Measurements from ENCODE around the gene PINLYP. TPM values are rescaled to one million over a fixed set of nuclear protein-coding genes. Genes with fewer than 3 reads are reported as not detected.
"Not testable (repeated sequence)": the region's sequence is repeated elsewhere in the genome, so short reads cannot be mapped to it uniquely, and the experiment has no call there.

Gene PINLYP
- total and polyA plus RNA-seq, 7 donors, result 1.4 to 21.0 (median 10.8) TPM

DNA sequence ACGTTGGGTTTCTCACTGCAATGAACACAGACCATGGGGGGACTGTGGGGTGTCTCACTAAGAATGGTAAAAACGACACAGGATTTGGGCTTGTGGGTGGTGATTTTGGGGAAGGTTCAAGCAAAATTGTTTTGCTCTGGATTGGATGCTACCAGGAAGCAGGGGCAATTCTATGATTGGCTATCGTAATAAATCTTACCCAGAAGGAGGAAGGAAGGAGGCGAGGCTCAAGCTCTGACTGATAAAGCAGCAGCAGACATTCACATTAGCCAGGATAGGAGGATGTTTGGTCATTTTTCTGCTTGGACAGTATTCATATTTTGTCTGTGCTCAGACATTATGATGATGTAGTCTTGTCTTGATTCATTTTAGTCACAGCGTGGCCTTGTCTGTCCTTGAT lies 22.3 kb downstream of the PINLYP start:
- no peaks in the 10 kb centered on the region for H3K27me3 ChIP-seq
- peaks cover 7 to 58% (median 15%) of the 10 kb centered on the region in 4 donors for H3K36me3 ChIP-seq
- DNase-seq, result no peak
- 39 to 47% methylated on average over 5 of the region's 5 CpGs for WGBS, 2 donors
- intact Hi-C loops (cut with DNase I), result loop anchor here (5.0 kb wide), 1 partner anchor 44 kb away; no protein-coding TSS in a partner anchor
- H3K9me3 ChIP-seq, result no peaks in the 10 kb centered on the region
- peak overlapping the region in 1 of 4 donors; percentile 73 for H3K4me3 ChIP-seq
- peak overlapping the region in 2 of 4 donors; percentile 95 to 99 for H3K27ac ChIP-seq
- H3K4me1 ChIP-seq, result peaks cover 0 to 43% (median 37%) of the 10 kb centered on the region in 4 donors
- TF ChIP-seq EP300 (IDR thresholded peaks at IDR 0.05), result no peak
- TF ChIP-seq, protein P1, sequence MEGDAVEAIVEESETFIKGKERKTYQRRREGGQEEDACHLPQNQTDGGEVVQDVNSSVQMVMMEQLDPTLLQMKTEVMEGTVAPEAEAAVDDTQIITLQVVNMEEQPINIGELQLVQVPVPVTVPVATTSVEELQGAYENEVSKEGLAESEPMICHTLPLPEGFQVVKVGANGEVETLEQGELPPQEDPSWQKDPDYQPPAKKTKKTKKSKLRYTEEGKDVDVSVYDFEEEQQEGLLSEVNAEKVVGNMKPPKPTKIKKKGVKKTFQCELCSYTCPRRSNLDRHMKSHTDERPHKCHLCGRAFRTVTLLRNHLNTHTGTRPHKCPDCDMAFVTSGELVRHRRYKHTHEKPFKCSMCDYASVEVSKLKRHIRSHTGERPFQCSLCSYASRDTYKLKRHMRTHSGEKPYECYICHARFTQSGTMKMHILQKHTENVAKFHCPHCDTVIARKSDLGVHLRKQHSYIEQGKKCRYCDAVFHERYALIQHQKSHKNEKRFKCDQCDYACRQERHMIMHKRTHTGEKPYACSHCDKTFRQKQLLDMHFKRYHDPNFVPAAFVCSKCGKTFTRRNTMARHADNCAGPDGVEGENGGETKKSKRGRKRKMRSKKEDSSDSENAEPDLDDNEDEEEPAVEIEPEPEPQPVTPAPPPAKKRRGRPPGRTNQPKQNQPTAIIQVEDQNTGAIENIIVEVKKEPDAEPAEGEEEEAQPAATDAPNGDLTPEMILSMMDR (IDR thresholded peaks at IDR 0.05), result no peak
- TF ChIP-seq POLR2A (IDR thresholded peaks at IDR 0.05), result no peak
- TF ChIP-seq POLR2AphosphoS5 (IDR thresholded peaks at IDR 0.05), result no peak

DNA sequence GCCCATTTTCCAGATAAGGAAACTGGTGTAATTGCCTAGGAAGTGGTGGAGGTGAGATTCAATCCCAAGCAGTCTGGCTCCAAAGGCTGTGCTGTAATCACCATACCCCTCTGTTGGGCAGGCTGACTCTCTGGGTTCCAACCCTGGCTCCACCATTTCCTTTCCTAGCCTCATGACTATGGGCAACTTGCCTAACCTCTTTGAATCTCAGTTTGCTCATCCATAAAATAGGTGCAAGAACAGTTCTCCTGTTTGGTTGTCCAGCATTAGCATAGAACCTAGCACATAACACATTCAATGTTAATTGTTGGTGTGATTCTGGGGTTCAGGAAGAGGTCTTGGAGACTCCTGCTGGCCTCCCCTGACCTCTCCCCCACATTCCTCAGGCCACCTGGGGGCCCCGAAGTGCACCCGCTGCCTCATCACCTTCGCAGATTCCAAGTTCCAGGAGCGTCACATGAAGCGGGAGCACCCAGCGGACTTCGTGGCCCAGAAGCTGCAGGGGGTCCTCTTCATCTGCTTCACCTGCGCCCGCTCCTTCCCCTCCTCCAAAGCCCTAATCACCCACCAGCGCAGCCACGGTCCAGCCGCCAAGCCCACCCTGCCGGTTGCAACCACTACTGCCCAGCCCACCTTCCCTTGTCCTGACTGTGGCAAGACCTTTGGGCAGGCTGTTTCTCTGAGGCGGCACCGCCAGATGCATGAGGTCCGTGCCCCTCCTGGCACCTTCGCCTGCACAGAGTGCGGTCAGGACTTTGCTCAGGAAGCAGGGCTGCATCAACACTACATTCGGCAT lies 23.0 kb downstream of the PINLYP start:
- intact Hi-C loops (cut with DNase I), result loop anchor here (5.0 kb wide), 1 partner anchor 44 kb away; no protein-coding TSS in a partner anchor
- Histone ChIP-seq H3K4me1 (peaks cover 0 to 36% (median 30%) of the 10 kb centered on the region in 4 donors), H3K27me3 (no peaks in the 10 kb centered on the region), H3K4me3 (no peak overlapping the region), H3K27ac (no peak overlapping the region), H3K9me3 (no peaks in the 10 kb centered on the region), H3K36me3 (peaks cover 0 to 50% (median 7%) of the 10 kb centered on the region in 4 donors)
- no peak for DNase-seq
- TF ChIP-seq POLR2AphosphoS5 (IDR thresholded peaks at IDR 0.05) (no peak), EP300 (IDR thresholded peaks at IDR 0.05) (no peak), POLR2A (IDR thresholded peaks at IDR 0.05) (no peak)
- TF ChIP-seq, protein P1 (IDR thresholded peaks at IDR 0.05), result no peak
- WGBS, 2 donors, result 93 to 95% methylated on average over 19 of the region's 19 CpGs

DNA sequence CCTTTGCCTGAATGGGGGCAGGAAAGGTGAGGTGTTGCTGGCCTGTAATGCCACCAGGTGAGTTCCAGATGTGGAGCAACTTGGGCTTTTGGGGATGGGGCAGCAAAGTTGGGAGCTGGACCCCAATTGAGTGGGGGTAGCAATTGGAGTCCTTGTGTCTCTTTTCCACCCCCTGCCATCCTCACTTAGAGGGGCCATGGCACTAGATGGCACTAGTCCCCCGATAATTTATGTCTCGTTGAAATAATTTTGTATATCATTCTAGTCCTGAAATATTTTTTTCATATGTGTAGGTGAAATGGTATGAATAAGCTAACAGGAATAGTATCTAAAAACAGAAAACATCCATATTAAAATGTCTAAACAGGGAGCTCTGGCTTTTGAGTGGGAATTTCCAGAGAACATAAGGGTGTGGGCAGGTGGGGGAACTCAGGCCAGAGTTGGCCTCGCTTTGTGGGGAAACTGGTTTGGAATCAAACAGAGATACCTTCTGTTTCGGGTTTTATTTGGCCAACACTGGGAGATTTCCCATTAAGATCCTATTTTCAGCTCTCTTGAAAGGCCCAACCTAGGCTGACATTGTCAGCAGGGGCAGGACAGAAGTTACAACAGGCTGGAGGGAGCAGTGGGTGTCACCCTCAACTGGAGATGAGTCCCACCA lies 24.2 kb downstream of the PINLYP start:
- intact Hi-C loops (cut with DNase I), result loop anchor here (5.0 kb wide), 1 partner anchor 43 kb away; no protein-coding TSS in a partner anchor
- Histone ChIP-seq H3K36me3 (peaks cover 0 to 43% (median 5%) of the 10 kb centered on the region in 4 donors), H3K4me3 (no peak overlapping the region), H3K27me3 (no peaks in the 10 kb centered on the region), H3K27ac (no peak overlapping the region), H3K4me1 (peaks cover 0 to 25% (median 19%) of the 10 kb centered on the region in 4 donors), H3K9me3 (no peaks in the 10 kb centered on the region)
- TF ChIP-seq POLR2A (IDR thresholded peaks at IDR 0.05) (no peak), POLR2AphosphoS5 (IDR thresholded peaks at IDR 0.05) (no peak), EP300 (IDR thresholded peaks at IDR 0.05) (no peak)
- TF ChIP-seq, protein P1 (IDR thresholded peaks at IDR 0.05), result no peak
- DNase-seq, result no peak
- 89 to 94% methylated on average over 4 of the region's 4 CpGs for WGBS, 2 donors

DNA sequence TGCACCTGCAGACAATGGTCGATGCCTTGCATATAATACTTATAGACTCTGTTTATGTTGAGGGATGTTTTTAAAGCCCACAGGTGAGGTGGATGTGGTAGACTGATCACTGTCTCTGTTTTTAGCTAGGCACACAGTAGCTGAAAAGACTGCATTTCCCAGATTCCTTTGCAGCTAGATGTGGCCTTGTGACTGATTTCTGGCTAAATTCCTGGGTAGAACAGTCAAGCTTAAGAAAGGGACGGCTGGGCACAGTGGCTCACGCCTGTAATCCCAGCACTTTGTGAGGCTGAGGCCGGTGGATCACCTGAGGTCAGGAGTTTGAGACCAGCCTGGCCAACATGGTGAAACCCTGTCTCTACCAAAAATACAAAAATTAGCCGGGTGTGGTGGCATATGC lies 24.7 kb downstream of the PINLYP start:
- H3K4me3 ChIP-seq; H3K9me3 ChIP-seq; H3K27me3 ChIP-seq; H3K27ac ChIP-seq; intact Hi-C loops (cut with DNase I); DNase-seq: not testable (repeated sequence)
- peaks cover 0 to 43% (median 5%) of the 10 kb centered on the region in 4 donors for H3K36me3 ChIP-seq
- H3K4me1 ChIP-seq, result peaks cover 0 to 19% (median 14%) of the 10 kb centered on the region in 4 donors
- WGBS, 2 donors, result 86 to 88% methylated on average over 5 of the region's 5 CpGs
